Fibroblast of lung (primary cell): ENCODE data around the gene DNMT1.

Source experiments
- CTCF ChIP-seq, 2 donors: IDR thresholded peaks in 1 of 2; conservative IDR thresholded peaks in 1 of 2; 1 replicate in 1 of 2; 2 replicates in 1 of 2; pipeline ENCODE4 v1.5.1; 2011 to 2012; ENCODE audit warnings: low read length in 2 of 2, control low read depth in 1 of 2, inconsistent platforms in 1 of 2, low read depth in 1 of 2, mild to moderate bottlenecking in 1 of 2
- EZH2 ChIP-seq: IDR thresholded peaks from 2 replicates; pipeline ENCODE4 v1.5.1; 2012; ENCODE audit warnings: low read length, control low read depth, mild to moderate bottlenecking; ENCODE audit errors: missing control alignments

GRCh38 chr19:10158071-10158470 is 36.7 kb downstream of the DNMT1 start:
- TF ChIP-seq CTCF (conservative IDR thresholded peaks at IDR 0.05 in 1 of 2, IDR thresholded peaks at IDR 0.05 in 1 of 2; ENCODE audit: low read depth in 1 of 2, low read length in 2 of 2): no peak
- no peak for TF ChIP-seq EZH2
